Right atrium auricular region (tissue), 2 donors: ENCODE data around the gene IPO11. TPM values are rescaled to one million over a fixed set of nuclear protein-coding genes. Genes with fewer than 3 reads are reported as not detected.

Source experiments
- DNase-seq: peaks from one replicate; pipeline ENCODE4 v3.0.0-alpha.2; 2019; ENCODE audit warnings: low spot score
- H3K27ac ChIP-seq, 2 donors: fragments of 200-600 bp; sonication (generic); 1 replicate in 1 of 2; 2 replicates in 1 of 2; pipeline ENCODE4 v1.5.1; 2016 to 2019
- H3K27me3 ChIP-seq, 2 donors: fragments of 200-600 bp; sonication (generic); one replicate each; pipeline versions ENCODE4 v1.5.1 to v1.6.0; 2017 to 2019
- H3K36me3 ChIP-seq: fragments of 200-600 bp; sonication (generic); one replicate; pipeline ENCODE4 v1.5.1; 2016
- H3K4me1 ChIP-seq, 2 donors: fragments of 200-600 bp; sonication (generic); one replicate each; pipeline versions ENCODE4 v1.5.1 to v1.6.0; 2017 to 2019
- H3K4me3 ChIP-seq, 2 donors: fragments of 200-600 bp; sonication (generic); 1 replicate in 1 of 2; 2 replicates in 1 of 2; pipeline ENCODE4 v1.5.1; 2017 to 2019; ENCODE audit warnings: mild to moderate bottlenecking in 1 of 2, moderate library complexity in 1 of 2
- H3K9me3 ChIP-seq, 2 donors: fragments of 200-600 bp; sonication (generic); one replicate each; pipeline ENCODE4 v1.5.1; 2019
- CTCF ChIP-seq, 2 donors: fragments of 200-600 bp; sonication (generic); IDR thresholded peaks; one replicate each; pipeline ENCODE4 v1.5.1; 2019; ENCODE audit warnings: antibody characterized with exemption in 2 of 2
- total RNA-seq, 2 donors: library from RNA; depleted of rRNA; stranded (reverse); fragments of >200 nt; gene quantifications; one replicate each; pipeline ENCODE4 v1.1.0, GENCODE V29; 2016

The IPO11 gene
- total RNA-seq, 2 donors from 2014 or later: 19.2 to 24.6 TPM

GRCh38 chr5:62489471-62489870 is 76.9 kb downstream of the IPO11 start:
- no peak overlapping the region for H3K4me3 ChIP-seq
- H3K27me3 ChIP-seq: no peaks in the 10 kb centered on the region
- H3K36me3 ChIP-seq: peaks cover 6% of the 10 kb centered on the region
- H3K4me1 ChIP-seq: no peaks in the 10 kb centered on the region
- no peak for TF ChIP-seq CTCF (IDR thresholded peaks at IDR 0.05)
- H3K27ac ChIP-seq: no peak overlapping the region
- no peak for DNase-seq
- H3K9me3 ChIP-seq: no peaks in the 10 kb centered on the region

GRCh38 chr5:62494772-62495171 is 82.2 kb downstream of the IPO11 start:
- H3K27ac ChIP-seq: no peak overlapping the region
- H3K4me1 ChIP-seq: no peaks in the 10 kb centered on the region
- no peaks in the 10 kb centered on the region for H3K27me3 ChIP-seq
- TF ChIP-seq CTCF (IDR thresholded peaks at IDR 0.05): no peak
- no peak for DNase-seq
- H3K4me3 ChIP-seq: no peak overlapping the region
- H3K9me3 ChIP-seq: no peaks in the 10 kb centered on the region
- H3K36me3 ChIP-seq: peaks cover 10% of the 10 kb centered on the region

- no peaks in the 10 kb centered on the region for H3K4me1 ChIP-seq
- no peak overlapping the region for H3K4me3 ChIP-seq
- DNase-seq: no peak
- H3K36me3 ChIP-seq: peaks cover 12% of the 10 kb centered on the region
- H3K27ac ChIP-seq: no peak overlapping the region
- no peaks in the 10 kb centered on the region for H3K27me3 ChIP-seq
- no peaks in the 10 kb centered on the region for H3K9me3 ChIP-seq
- no peak for TF ChIP-seq CTCF (IDR thresholded peaks at IDR 0.05)
Measured at GRCh38 chr5:62496876-62497275, 84.3 kb downstream of the IPO11 start.

GRCh38 chr5:62498961-62499360 is 86.4 kb downstream of the IPO11 start:
- H3K36me3 ChIP-seq: peaks cover 12% of the 10 kb centered on the region
- H3K4me3 ChIP-seq: no peak overlapping the region
- H3K27ac ChIP-seq: no peak overlapping the region
- H3K9me3 ChIP-seq: no peaks in the 10 kb centered on the region
- no peaks in the 10 kb centered on the region for H3K4me1 ChIP-seq
- no peak for TF ChIP-seq CTCF (IDR thresholded peaks at IDR 0.05)
- no peak for DNase-seq
- no peaks in the 10 kb centered on the region for H3K27me3 ChIP-seq

GRCh38 chr5:62499756-62500155 is 87.2 kb downstream of the IPO11 start:
- Histone ChIP-seq H3K36me3 (peaks cover 12% of the 10 kb centered on the region), H3K9me3 (no peaks in the 10 kb centered on the region)

More at GRCh38 chr5:62499756-62500155, 87.2 kb downstream of the IPO11 start:
- no peak for DNase-seq
- Histone ChIP-seq H3K4me3 (no peak overlapping the region), H3K4me1 (no peaks in the 10 kb centered on the region), H3K27ac (no peak overlapping the region), H3K27me3 (no peaks in the 10 kb centered on the region)
- no peak for TF ChIP-seq CTCF (IDR thresholded peaks at IDR 0.05)
